Hepatocyte (in vitro differentiated cells): Measurements from ENCODE around the gene TEX30. TPM values are rescaled to one million over a fixed set of nuclear protein-coding genes. Genes with fewer than 3 reads are reported as not detected.

Source experiments
- DNase-seq: peaks from one replicate; pipeline ENCODE4 v3.0.0-alpha.2; 2016; ENCODE audit warnings: low spot score
- H2AFZ ChIP-seq: fragments of 200-600 bp; sonication (generic); 2 replicates; pipeline ENCODE4 v1.6.0; 2016; ENCODE audit warnings: antibody characterized with exemption, mild to moderate bottlenecking
- H3K27ac ChIP-seq: fragments of 200-600 bp; sonication (generic); 2 replicates; pipeline ENCODE4 v1.5.1; 2016; ENCODE audit warnings: mild to moderate bottlenecking
- H3K27me3 ChIP-seq: fragments of 200-600 bp; sonication (generic); 2 replicates; pipeline ENCODE4 v1.6.1; 2016
- H3K36me3 ChIP-seq: fragments of 200-600 bp; sonication (generic); replicated peaks from 2 replicates; pipeline ENCODE4 v1.5.1; 2016; ENCODE audit warnings: low read depth; ENCODE audit not compliant: insufficient read depth
- H3K4me1 ChIP-seq: fragments of 200-600 bp; sonication (generic); 2 replicates; pipeline ENCODE4 v1.5.1; 2016; ENCODE audit warnings: mild to moderate bottlenecking, moderate library complexity; ENCODE audit not compliant: insufficient read depth
- H3K4me2 ChIP-seq: fragments of 200-600 bp; sonication (generic); 2 replicates; pipeline ENCODE4 v1.6.0; 2016
- H3K4me3 ChIP-seq: fragments of 200-600 bp; sonication (generic); 2 replicates; pipeline ENCODE4 v1.5.1; 2016; ENCODE audit warnings: mild to moderate bottlenecking
- H3K79me2 ChIP-seq: fragments of 200-600 bp; sonication (generic); 2 replicates; pipeline ENCODE4 v1.6.0; 2017; ENCODE audit warnings: mild to moderate bottlenecking
- H3K9me2 ChIP-seq: fragments of 200-600 bp; sonication (generic); replicated peaks from 2 replicates; pipeline ENCODE4 v1.6.0; 2017; ENCODE audit warnings: mild to moderate bottlenecking; ENCODE audit not compliant: insufficient read depth
- H3K9me3 ChIP-seq: fragments of 200-600 bp; sonication (generic); 2 replicates; pipeline ENCODE4 v1.5.1; 2016; ENCODE audit warnings: low read depth, mild to moderate bottlenecking
- H4K20me1 ChIP-seq: fragments of 200-600 bp; sonication (generic); 2 replicates; pipeline ENCODE4 v1.6.0; 2016; ENCODE audit warnings: mild to moderate bottlenecking; ENCODE audit not compliant: insufficient read depth, poor library complexity, severe bottlenecking
- EZH2 ChIP-seq: fragments of 200-600 bp; sonication (generic); IDR thresholded peaks from 2 replicates; pipeline ENCODE4 v1.6.1; 2016; ENCODE audit warnings: antibody characterized with exemption, mild to moderate bottlenecking, borderline replicate concordance
- EZH2phosphoT487 ChIP-seq: fragments of 200-600 bp; sonication (generic); IDR thresholded peaks from one replicate; pipeline ENCODE4 v1.6.1; 2018; ENCODE audit warnings: antibody characterized with exemption, mild to moderate bottlenecking, low read depth, moderate library complexity; ENCODE audit not compliant: unreplicated experiment, severe bottlenecking
- WGBS: methylation state at CpG from one replicate; pipeline ENCODE4 v1.1.6; 2016; ENCODE audit warnings: low lambda C conversion rate; ENCODE audit errors: missing lambda C conversion rate; 5-methylcytosine and 5-hydroxymethylcytosine counted together
- polyA plus RNA-seq: library from polyadenylated mRNA; unstranded; fragments of >200 nt; fragmentation: Nextera tagmentation; extraction: Ambion mirVana; gene quantifications from 2 replicates; pipeline ENCODE4 v1.2.1, GENCODE V29; 2016
- total RNA-seq: library from RNA; depleted of rRNA; stranded (reverse); fragments of >200 nt; gene quantifications from 2 replicates; pipeline ENCODE4 v1.2.3, GENCODE V29; 2014
- TF ChIP-seq, protein P1 (sequence below): fragments of 200-600 bp; sonication (generic); IDR thresholded peaks from 2 replicates; pipeline ENCODE4 v1.5.1; 2016; ENCODE audit warnings: antibody characterized with exemption, mild to moderate bottlenecking; ENCODE audit not compliant: poor library complexity

TEX30 gene
- total and polyA plus RNA-seq, 2 experiments from 2014 or later = 15.4 to 20.6 TPM

DNA sequence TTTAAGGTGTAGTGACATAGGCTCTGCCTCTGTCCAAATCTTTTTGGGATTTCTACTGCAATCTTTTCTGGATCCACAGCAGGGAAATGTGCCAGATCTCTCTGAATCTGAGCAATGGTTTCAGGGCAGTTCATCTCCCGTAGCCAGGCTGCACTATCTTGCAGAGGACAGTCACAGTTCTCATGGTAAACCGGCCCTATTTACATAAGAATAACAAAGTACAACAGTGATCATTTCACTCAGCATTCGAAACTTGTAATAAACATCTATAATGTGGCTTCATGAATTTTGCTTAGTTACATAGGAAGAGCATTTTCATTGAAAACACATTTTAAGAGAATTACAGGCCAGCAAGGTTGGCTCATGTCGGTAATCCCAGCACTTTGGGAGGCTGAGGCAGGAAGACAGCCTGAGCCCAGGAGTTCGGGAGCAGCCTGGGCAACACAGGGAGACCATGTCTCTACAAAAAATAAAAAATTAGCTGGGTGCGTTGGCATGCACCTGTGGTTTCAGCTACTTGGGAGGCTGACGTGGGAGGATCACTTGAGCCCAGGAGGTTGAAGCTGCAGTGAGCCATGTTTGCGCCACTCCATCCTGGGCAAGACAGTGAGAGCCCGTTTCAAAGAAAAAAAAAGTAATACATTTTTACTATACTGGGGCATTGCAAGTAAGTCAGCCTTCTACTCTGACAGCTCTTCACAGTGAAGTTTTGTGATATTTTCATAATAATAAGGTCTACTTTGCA is 20.2 kb upstream of the TEX30 start:
- 79% methylated on average over 9 of the region's 9 CpGs for WGBS
- Histone ChIP-seq H3K9me2 (no peaks in the 10 kb centered on the region), H3K27me3 (no peaks in the 10 kb centered on the region), H3K79me2 (peaks cover 13% of the 10 kb centered on the region), H3K4me3 (no peak overlapping the region), H2AFZ (no peak overlapping the region), H3K4me1 (no peaks in the 10 kb centered on the region), H3K9me3 (no peaks in the 10 kb centered on the region), H4K20me1 (no peaks in the 10 kb centered on the region), H3K4me2 (no peak overlapping the region), H3K36me3 (no peaks in the 10 kb centered on the region), H3K27ac (no peak overlapping the region)
- DNase-seq = no peak
- TF ChIP-seq EZH2 (no peak), EZH2phosphoT487 (no peak)
- TF ChIP-seq, protein P1, sequence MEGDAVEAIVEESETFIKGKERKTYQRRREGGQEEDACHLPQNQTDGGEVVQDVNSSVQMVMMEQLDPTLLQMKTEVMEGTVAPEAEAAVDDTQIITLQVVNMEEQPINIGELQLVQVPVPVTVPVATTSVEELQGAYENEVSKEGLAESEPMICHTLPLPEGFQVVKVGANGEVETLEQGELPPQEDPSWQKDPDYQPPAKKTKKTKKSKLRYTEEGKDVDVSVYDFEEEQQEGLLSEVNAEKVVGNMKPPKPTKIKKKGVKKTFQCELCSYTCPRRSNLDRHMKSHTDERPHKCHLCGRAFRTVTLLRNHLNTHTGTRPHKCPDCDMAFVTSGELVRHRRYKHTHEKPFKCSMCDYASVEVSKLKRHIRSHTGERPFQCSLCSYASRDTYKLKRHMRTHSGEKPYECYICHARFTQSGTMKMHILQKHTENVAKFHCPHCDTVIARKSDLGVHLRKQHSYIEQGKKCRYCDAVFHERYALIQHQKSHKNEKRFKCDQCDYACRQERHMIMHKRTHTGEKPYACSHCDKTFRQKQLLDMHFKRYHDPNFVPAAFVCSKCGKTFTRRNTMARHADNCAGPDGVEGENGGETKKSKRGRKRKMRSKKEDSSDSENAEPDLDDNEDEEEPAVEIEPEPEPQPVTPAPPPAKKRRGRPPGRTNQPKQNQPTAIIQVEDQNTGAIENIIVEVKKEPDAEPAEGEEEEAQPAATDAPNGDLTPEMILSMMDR = no peak

DNA sequence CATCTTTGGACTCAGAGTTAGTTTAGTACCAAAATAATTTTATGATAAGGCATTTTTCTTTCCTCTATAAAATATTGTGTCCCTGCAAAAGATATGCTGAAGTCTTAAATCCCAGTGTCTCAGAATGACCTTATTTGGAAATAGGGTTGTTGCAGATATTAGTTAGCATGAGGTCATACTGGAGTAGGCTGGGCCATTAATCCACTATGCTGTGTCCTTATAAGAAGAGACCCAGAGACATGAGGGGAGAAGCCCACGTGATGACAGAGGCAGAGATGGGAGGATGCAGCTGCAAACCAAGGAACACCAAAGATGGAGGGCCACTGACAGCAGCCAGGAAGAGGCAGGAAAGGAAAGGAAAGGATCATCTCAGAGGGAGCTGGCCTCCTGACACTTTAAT is 18.8 kb upstream of the TEX30 start:
- H3K9me2 ChIP-seq = no peaks in the 10 kb centered on the region
- H3K4me2 ChIP-seq = no peak overlapping the region
- H3K36me3 ChIP-seq = no peaks in the 10 kb centered on the region
- H3K4me3 ChIP-seq = no peak overlapping the region
- H3K9me3 ChIP-seq = no peaks in the 10 kb centered on the region
- no peak for DNase-seq
- no peaks in the 10 kb centered on the region for H3K4me1 ChIP-seq
- H4K20me1 ChIP-seq = no peaks in the 10 kb centered on the region
- peaks cover 7% of the 10 kb centered on the region for H3K79me2 ChIP-seq
- no peak overlapping the region for H2AFZ ChIP-seq
- no peak overlapping the region for H3K27ac ChIP-seq
- TF ChIP-seq EZH2 (no peak), EZH2phosphoT487 (no peak)
- TF ChIP-seq, protein P1 = no peak
- no peaks in the 10 kb centered on the region for H3K27me3 ChIP-seq
- 83% methylated on average over 1 of the region's 1 CpG for WGBS

DNA sequence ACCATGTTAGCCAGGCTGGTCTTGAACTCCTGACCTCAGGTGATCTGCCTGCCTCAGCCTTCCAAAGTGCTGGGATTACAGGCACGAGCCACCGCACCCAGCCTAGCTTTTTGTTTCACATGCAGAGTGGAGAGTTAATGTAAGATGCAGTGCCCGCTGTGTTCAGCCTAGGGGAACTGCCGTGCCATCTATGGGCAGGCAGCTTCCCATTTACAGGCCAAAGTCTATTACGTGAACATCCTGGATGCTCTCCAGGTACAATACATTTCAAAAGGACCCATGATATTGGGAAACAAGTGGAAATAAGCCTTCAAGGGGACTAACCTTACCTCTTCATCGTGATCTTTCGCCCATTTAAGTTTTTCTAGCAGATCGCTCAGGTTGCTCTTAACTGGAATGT is 15.1 kb upstream of the TEX30 start:
- H3K79me2 ChIP-seq = no peaks in the 10 kb centered on the region
- H4K20me1 ChIP-seq = no peaks in the 10 kb centered on the region
- no peak overlapping the region for H3K4me2 ChIP-seq
- no peak overlapping the region for H3K27ac ChIP-seq
- H3K4me3 ChIP-seq = no peak overlapping the region
- H2AFZ ChIP-seq = no peak overlapping the region
- 98% methylated on average over 8 of the region's 8 CpGs for WGBS
- no peaks in the 10 kb centered on the region for H3K4me1 ChIP-seq
- H3K36me3 ChIP-seq = no peaks in the 10 kb centered on the region
- H3K9me2 ChIP-seq = no peaks in the 10 kb centered on the region
- no peak for TF ChIP-seq EZH2phosphoT487
- TF ChIP-seq, protein P1 = no peak
- no peak for TF ChIP-seq EZH2
- DNase-seq = no peak
- H3K9me3 ChIP-seq = no peaks in the 10 kb centered on the region
- no peaks in the 10 kb centered on the region for H3K27me3 ChIP-seq
